Hypothalamus (tissue), 51 donors: ENCODE results near the gene SLBP.

Experiments
- DNase-seq, 51 donors: peaks; one replicate each; lab custom pipeline; 2025; lab: John Stamatoyannopoulos, UW

The SLBP gene

DNA sequence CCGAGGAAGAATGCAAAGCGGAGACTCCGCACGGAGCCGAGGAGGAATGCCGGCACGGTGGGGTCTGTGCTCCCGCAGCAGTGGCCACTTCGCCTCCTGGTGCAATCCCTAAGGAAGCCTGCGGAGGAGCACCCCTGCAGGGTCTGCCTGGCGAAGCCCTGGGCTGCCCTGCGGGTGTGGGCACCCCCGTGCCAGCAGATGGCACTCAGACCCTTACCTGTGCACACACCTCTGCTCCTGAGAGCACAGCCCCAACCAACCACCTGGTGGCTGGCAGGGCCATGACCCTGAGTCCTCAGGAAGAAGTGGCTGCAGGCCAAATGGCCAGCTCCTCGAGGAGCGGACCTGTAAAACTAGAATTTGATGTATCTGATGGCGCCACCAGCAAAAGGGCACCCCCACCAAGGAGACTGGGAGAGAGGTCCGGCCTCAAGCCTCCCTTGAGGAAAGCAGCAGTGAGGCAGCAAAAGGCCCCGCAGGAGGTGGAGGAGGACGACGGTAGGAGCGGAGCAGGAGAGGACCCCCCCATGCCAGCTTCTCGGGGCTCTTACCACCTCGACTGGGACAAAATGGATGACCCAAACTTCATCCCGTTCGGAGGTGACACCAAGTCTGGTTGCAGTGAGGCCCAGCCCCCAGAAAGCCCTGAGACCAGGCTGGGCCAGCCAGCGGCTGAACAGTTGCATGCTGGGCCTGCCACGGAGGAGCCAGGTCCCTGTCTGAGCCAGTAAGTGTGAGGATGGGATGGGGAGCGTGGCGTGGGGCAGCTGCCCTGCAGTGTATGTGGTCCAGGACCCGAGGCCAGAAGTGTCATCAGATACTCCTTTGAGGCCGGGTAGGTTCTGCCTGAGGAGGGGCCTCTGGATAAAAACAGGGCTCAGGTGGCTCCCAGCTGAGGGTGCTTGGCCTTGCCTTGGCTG is 16.2 kb upstream of the SLBP start:
- no peak for DNase-seq

DNA sequence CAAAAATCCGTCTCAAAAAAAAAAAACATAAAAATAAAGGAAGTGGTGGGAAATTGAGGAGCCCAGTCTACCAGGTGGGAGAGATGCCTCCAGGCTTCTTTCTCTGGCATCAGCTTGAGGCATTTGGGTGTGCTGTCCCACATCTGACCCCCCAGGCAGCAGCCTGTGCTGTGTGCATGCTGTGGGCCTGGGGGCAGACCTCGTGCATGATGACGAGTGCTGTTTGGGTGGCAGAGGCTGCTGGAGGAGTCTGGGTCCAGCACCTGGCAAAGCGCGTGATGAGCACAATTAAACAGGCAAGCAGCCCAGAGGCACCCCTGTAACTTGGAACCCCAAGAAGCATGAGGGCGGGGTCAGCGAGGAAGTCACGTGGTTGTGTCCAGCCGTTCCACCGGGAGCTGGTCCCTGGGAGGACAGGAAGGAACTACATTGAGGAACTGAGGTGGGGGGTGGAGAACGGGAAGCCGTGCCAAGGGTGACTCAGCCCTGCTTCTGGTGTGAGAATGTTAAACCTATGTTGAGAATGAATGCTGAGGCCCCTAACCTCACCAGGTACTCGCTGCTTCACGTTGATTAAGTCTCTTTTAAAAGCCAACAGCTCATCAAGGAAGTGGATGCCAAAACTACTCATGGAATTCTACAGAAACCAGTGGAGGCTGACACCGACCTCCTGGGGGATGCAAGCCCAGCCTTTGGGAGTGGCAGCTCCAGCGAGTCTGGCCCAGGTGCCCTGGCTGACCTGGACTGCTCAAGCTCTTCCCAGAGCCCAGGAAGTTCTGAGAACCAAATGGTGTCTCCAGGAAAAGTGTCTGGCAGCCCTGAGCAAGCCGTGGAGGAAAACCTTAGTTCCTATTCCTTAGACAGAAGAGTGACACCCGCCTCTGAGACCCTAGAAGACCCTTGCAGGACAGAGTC is 15.3 kb upstream of the SLBP start:
- DNase-seq, result peak in 3 of 51 donors; percentile 7 to 10 (median 7)

DNA sequence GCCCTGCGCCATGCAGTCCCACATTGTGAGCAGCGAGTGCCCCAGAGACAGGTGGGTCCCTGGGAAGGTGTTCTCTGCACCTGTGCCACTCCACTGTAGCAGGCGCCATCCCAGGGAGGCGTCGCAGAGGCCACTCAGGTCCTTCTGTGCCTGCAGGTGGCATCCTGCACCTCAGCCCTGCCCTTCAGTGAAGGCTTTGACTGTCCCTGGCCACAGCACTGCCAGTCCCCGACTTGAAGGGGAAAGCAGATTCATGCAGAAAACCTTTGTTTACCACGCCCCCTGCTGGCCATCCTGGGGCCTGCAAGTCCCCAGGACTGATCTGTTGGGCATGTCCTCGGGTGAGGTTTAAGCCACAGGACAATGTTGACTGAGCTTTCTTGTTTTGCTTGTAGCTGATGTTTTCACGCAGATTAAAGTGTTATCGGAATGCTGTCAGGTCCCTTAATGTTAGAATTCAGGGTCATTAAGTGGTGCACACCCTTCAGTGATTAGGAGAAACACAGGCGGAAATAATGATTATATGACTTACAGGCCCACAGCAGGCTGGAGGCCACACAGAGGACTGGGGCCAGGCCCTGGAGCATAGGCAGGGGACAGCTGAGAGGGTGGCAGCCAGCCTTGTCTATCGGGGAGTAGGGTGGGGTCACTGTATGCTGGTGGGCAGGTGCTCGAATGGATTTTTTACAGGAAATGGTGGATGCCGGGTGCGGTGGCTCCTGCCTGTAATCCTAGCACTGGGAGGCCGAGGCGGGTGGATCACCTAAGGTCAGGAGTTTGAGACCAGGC is 14.2 kb upstream of the SLBP start:
- peak in 50 of 51 donors; percentile 33 to 98 (median 79) for DNase-seq

DNA sequence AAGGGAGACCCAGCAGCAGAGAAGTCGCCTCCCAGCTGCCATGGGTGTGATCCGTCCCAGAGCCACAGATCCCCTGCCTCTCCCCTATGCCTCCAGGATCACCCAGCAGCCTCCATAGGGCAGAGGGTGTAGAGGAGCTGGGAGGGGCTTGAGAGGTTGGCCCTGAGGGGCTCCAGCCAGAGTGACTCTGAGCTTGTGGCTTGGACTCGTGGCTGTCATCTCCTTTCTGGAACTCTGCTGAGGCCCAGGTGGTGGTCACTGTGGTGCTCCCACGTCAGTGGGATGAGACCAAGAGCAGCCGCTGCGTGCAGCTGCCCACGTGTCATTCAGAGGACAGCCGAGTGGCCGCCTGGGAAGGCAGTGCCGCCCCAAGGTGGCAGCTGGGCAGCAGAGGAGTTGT is 13.4 kb upstream of the SLBP start:
- DNase-seq, result no peak

DNA sequence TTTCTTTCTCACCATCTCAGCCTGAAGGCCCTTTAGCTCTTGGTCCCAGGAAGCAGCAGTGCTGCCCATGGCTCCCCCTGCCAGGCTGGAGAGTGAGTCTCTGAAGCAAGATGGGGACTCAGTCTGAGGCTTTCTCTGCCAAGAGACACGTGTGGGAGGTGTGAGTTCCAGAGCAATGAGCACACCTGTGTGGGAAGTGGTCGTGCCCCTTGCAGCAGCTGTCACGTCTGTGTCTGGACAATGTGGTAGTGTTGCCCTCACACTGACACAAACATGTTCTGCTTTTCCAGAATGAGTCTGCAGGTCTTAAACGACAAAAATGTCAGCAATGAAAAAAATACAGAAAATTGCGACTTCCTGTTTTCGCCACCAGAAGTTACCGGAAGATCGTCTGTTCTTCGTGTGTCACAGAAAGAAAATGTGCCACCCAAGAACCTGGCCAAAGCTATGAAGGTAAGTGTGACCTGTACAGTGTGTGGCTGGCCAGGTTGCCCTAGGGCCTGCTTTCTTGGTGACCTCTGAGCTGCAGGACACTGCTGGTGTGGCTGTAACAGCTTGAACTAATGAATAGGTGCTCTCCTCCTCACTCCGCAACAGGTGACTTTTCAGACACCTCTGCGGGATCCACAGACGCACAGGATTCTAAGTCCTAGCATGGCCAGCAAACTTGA is 11.1 kb upstream of the SLBP start:
- DNase-seq, result no peak

DNA sequence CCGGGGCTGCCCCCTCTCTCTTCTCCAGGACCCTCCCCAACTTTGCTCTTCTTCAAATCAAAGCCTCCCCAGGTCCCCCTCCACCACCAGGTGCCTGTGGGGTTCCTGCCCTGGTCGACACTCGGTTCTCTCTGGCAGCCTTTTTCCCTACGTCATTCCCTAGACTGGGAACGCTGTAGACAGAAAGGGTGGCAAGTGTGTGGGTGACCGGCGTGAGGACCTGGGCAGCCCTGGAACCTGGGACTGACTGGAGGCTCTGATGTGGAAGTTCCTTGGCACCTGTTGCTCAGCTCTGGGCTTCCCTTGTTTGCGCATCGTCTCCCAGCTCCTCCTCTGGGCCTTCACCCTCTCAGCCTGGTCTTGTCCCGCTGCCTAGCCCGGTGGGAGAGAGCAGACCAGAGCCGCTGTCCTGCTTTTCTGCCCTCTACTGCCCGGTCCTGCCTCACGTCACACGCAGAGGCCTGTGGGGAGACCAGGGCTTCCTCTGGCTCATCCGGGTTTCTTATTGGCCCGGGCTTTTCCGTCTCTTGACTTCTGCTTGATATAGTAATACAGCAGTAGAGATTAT is 10.5 kb upstream of the SLBP start:
- no peak for DNase-seq

DNA sequence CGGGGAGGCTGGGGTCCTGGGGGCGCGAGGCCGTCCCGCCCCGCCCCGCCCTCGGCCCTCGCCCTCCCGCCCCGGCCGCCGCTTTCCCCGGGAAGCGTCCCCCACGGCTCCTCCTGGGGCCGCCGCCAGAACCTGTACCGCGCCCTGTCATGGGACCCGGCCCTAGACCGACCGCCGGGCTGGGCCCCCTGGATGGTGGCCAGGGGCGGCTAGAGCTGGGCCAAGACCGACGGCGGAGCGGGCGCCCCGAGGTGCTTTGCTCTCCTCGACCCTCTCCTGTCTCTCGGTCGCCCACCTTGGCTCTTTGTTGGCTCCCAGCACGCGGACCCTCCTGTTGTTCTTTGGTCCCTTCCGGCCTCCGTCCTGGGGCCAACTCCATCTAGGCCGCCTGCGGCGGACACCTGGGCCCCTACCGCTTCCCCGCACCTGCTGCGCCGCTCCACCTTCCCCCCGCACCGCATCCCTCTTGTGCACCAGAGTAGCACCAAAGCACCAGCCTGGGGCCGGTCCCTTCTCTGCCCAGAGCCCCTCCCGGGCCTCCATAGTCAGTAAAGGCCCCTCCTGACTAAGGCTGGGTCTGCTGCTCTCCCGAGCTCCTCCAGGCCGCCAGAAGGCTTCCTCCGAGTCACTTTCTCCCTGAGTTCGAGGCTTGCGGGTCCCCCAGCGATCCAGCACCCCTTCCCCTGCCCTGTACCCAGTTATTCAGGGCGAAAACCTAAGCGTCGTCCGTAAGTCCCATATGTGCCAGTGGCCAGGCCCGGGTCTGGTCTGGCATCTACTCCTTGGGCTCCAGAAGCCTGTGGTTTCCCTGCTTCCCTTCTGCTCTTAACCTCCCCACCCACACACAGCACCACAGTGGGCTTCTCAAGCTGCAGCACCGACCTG is 9.8 kb upstream of the SLBP start:
- DNase-seq, result no peak

DNA sequence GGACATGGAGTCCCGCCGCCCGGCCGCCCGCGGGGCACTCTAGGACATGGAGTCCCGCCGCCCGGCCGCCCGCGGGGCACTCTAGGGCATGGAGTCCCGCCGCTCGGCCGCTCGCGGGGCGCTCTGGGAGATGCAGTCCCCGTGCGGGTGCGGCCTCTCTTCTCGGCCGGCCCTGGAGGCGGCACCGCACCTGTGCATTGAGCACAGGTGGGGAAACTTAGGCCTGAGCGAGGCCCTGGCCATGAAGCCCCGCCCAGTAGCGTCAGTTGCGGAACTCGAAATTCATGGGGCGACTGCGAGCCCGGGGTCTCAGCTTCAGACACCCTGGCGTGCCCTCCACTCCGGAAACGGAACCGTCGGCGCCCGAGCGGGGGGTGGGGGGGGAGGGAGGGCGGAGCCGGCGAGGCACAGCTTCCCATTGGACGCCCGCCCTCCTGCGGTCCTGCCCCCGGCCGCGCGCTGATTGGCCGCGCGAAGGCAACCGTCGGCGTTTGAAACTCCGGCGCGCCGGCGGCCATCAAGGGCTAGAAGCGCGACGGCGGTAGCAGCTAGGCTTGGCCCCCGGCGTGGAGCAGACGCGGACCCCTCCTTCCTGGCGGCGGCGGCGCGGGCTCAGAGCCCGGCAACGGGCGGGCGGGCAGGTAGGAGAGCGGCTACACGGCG is 9.0 kb upstream of the SLBP start, which contains the start of the genes TACC3 and TMEM129:
Gene TACC3 (plus strand): TSS at position 519 of the 663 bp plus-strand sequence. CDS start 1,901 bp downstream, outside the sequence.
Gene TMEM129 (minus strand): TSS at position 321 of the 663 bp plus-strand sequence. CDS start 486 bp downstream, outside the sequence.
- DNase-seq, result peak; percentile 41 to 98 (median 93)

DNA sequence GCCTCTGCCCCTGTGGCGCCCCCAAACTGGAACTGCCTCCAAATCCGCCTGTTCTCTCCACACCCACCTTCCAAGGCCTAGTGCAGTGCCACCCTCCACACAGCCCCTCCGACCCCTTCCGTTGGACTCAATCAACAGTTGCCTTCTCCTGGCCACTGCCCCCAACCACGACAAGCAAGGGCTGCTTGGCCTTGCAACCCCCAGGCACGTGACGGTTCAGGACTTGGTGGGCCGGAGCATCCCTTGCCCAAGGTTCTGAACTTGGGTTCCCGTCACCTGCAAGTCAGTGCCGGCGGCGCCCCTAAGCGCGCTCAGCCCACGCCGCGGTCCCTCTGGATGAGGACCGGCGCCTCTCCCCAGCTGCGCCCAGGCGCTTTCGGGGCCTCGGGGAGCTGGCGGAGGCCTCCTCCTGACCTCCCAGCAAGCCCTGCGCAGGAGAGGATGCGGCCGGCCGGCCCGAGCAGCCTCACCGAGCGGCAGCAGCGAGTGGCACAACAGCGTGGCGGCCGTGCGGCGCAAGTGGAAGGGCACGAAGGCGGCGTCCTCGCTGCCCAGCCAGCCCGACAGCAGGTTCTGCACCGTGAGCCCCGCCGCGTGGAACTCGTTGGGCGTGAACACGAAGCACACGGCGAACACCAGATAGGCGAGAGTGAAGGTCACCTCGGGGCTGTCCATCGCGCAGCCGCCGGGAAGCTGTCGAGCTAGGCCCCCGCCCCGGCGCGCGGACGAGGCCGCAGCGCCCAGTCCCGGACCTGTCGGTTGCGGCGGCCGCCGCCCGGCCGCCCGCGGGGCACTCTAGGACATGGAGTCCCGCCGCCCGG is 8.3 kb upstream of the SLBP start:
- DNase-seq, result peak in 29 of 51 donors; percentile 6 to 76 (median 44)

DNA sequence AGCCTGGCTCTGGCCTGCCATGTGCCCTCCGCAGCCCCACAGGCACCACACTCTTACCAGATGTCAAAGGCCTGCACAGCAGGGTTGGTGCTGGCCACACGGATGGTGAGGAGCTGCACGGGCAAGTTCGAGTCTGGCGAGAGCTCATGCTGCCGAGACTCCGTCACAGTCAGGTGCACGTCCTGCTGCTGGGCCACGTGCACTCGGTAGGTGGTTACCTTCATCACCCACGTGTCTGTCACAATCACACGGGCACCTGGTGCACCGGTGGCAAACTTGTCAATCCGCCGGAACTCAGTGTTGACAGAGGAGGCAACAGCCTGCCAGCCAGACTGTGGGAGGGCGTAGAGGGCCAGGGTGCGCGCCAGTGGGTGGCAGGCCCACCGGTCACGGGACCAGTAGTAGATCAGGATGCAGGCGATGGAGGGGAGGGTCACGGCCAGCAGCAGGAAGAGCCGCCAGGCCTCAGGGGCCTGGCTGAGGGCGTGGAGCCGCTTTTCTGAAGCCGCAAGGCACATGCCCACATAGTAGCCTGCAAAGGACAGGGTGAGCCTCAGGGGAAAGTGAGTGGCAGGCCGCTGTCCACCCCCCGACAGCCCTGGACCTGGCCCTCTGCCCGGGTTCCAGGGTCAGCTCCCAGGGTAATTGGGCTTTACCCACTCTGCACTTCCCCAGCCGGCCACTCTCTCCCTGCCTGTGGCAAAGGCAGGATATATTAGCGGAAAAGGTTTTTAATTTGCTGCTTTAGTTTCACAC is 6.2 kb upstream of the SLBP start:
- DNase-seq, result no peak

DNA sequence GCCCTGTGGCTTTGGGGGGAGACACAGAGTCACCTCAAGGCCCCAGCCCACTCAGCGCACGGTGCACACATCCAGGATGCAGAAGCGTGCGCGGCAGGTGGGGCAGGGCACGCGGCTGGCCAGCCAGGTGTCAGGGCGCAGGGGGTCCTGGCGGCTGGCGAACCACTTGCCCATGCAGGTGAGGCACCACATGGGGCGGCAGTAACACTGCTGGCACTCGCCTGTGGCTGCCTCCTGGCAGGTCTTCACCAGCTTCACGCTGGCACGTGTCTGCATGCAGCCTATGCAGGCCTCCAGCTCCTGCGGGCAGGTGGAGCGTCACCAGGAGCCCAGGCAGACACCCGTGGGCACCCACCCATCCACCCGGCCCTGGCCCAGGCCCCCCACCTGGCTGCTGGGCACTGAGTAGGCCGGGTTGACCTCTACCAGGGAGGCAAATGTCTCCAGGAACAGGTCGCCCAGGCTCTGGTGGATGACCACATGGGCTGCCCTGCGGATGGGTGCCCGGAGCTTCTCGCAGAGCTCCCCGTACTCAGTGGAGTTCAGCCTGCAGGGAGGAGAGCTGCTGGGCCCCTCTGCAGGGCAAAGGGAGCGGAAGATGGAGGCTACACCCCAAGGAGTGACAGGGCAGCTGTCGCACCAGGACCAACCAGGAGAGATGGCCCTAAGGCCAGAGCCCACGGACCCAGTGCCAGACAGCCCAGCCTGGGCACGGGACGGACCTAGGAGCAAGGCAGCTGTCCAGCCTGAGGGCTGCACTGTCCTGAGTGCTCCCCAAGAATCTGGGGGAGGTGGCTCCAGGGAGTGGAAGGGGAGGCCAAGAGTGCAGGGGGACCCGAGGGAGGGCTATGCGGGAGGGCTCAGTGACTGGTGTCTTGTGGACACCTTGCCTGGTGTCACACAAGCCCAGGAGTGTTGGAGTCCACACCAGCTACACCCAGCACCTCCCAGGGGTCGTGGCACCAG is 5.3 kb upstream of the SLBP start:
- no peak for DNase-seq

DNA sequence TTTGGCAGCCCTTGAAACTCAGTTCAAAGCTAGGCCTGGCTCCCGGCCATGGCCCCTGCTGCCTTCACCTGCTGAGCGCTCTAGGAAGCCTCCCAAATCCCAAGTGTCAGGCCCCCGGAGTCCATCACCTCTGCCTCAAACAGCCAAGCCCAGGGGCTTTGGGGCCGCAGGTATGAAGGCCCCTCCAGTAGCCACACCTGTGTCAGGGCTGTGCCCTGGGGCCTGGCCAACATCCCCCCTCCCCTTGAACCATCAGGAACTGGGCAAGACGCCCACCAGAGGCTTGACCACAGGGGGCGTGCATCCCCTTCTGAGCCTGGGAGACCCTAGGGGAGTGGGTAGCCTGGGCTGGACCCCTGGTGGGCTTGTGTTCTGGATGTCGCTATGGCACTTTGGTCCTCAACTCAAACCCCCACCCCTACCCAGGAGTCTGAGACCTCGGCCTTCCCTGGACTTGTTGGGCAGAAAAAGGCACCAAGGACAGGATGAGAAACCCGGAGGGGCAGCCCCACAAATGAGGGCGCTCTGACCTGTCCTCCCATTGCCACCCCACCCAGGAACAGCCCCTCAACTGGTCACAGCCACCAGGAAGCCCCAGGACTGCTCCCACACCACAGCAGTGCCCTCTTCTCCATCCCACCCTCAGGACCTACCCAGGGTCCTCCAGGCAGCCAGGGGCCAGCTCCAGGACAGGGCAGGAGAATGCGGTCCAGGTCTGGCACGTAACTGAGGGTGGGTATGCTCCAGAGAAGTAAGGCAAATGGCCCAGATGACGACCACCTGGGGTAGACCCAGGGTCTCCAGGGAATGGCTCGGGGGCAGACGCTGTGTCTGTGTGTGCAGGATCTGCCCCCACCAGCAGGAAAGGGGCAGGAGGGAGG is 4.2 kb upstream of the SLBP start:
- DNase-seq, result no peak

DNA sequence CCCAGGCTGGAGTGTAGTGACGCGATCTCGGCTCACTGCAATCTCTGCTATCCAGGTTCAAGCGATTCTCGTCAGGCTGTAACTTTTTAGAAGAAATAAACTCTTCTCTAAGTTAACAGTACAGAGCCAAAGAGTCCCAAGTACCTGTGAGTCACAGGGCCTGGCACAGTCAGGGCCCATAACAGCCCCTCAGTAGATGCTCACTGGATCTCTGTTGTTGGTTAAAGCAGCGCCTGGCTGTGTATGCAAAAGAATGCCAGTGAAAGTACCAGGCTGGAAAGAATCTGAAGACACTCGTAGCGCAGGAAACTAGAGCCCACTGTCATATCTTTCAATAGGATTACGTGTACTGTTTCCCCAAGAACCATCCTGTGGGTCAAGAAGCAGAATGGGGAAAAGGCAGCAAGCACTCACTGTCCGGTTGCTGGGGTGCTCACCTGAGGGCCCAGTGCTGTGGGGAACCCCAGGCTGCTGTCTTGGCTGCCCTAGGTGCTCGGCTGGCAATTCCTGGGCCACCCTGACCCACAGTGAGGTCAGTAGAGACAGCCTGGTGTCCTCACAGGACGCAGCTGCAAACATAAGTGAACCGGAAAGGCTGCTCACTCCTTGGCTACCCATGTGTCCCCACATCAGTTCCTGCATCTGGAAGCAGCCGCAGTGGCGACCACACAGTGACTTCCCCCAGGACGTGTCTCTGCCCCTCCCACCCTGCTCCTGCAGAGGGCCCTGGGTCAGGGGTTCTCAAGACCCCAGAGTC is 3.1 kb upstream of the SLBP start:
- no peak for DNase-seq
